Measurements from ENCODE around the gene ABRAXAS1. TPM values are rescaled to one million over a fixed set of nuclear protein-coding genes. Genes with fewer than 3 reads are reported as not detected.

ABRAXAS1 gene
- total RNA-seq, 1 donor from 2014 or later: 25.9 TPM

DNA sequence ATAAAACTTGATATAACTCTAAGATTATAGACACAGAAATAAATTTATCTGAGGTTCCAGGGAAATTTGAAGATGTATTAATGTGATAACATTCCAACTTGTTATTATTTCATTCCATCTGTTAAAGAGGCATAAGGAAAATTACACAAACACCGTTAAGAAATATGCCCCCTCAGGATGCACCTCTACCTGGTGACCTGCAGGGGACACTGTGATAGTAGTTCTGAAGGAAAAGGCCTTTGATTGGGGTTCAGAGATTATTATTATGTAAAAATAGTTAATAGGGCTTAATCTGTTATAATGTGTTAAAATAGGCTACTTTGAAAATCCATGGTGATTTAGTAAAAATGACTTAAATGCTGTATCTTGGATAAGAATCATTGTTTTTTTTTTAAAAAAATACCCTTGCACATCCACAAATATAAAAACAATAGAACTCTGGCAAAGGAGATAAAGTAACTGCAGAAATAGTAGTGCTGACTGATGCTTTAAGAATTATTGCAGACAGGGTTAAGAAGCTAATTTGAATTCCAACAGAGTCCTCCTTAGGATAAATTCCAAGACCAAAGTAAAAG is 6.1 kb upstream of the ABRAXAS1 start:
- no peaks in the 10 kb centered on the region for H3K9me3 Mint-ChIP-seq
- no peak overlapping the region for H3K27ac Mint-ChIP-seq (ENCODE audit: unreplicated experiment)
- DNase-seq (ENCODE audit: low read depth, low spot score): no peak
- no peak overlapping the region for H3K4me3 Mint-ChIP-seq
- H3K4me1 Mint-ChIP-seq: no peaks in the 10 kb centered on the region
- no peaks in the 10 kb centered on the region for H3K27me3 Mint-ChIP-seq (ENCODE audit: low read depth)
- no peaks in the 10 kb centered on the region for H3K36me3 Mint-ChIP-seq (ENCODE audit: low read depth)
- TF ChIP-seq, protein P1, sequence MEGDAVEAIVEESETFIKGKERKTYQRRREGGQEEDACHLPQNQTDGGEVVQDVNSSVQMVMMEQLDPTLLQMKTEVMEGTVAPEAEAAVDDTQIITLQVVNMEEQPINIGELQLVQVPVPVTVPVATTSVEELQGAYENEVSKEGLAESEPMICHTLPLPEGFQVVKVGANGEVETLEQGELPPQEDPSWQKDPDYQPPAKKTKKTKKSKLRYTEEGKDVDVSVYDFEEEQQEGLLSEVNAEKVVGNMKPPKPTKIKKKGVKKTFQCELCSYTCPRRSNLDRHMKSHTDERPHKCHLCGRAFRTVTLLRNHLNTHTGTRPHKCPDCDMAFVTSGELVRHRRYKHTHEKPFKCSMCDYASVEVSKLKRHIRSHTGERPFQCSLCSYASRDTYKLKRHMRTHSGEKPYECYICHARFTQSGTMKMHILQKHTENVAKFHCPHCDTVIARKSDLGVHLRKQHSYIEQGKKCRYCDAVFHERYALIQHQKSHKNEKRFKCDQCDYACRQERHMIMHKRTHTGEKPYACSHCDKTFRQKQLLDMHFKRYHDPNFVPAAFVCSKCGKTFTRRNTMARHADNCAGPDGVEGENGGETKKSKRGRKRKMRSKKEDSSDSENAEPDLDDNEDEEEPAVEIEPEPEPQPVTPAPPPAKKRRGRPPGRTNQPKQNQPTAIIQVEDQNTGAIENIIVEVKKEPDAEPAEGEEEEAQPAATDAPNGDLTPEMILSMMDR (conservative IDR thresholded peaks at IDR 0.05): peak; percentile 81

DNA sequence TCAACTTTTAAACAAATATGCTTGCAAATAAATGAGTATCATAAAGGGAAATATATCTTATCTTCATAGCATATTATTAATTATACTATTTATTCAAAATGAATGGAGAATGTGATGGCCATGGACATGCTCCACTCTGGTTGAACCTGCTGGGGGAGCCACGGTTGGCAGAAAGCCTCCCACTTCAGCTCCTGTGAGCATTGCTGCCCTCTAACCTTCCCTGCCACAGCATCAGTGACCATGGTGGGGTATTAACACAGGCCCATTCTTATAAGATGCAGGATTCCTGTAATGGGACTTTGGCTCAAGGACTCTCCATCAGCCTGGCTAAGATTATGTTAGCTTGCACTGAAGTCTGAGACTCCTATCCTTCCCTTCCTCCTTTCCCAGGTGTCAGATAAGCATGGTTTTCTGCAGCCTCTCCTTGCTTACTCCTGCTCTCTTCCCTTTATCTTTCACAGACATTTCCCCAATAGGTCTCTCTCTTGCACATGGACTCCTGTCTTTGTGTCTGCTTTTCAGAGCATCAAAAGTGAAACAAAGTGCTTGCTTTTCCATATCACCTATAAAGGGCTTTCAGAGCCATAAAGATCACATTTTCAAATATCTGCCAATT is 4.9 kb upstream of the ABRAXAS1 start:
- Mint-ChIP-seq H3K4me1 (peaks cover 5% of the 10 kb centered on the region), H3K4me3 (peak overlapping the region; percentile 57), H3K36me3 (ENCODE audit: low read depth) (no peaks in the 10 kb centered on the region), H3K27me3 (ENCODE audit: low read depth) (no peaks in the 10 kb centered on the region), H3K27ac (ENCODE audit: unreplicated experiment) (no peak overlapping the region), H3K9me3 (no peaks in the 10 kb centered on the region)
- TF ChIP-seq, protein P1 (conservative IDR thresholded peaks at IDR 0.05): no peak
- DNase-seq (ENCODE audit: low read depth, low spot score): no peak

DNA sequence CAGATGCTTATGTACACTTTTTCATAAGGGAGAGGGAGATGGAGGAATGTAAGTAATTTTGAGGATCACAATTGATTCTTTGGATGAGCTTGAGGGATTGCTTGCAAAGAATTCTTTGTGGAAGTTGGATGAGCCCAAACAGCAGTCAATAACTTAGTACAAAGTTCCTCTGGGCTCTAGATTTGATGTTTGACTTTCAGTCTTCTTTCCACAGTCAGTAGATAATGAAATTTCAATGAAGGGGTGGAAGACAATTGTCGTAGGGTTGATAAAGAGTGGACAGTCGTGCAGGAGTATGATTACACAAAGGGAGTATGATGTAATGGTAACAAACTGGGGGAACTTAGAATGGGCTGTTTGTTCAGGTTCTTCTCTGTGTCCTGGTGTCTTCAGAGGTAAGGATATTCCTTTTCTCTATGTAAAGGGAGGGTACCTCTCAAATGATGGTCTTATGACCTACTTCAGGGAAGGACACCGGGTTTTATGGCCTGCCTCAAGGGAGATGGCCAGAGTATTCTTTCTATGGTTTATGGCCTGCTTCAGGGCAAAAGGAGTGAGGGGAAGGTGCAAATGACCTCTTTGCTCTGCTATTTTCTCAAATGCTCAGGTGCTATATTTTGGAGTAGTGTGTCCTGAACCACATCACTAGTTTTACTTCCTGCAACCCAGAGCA is 1.7 kb upstream of the ABRAXAS1 start:
- no peaks in the 10 kb centered on the region for H3K27me3 Mint-ChIP-seq (ENCODE audit: low read depth)
- TF ChIP-seq, protein P1 (conservative IDR thresholded peaks at IDR 0.05): no peak

DNA sequence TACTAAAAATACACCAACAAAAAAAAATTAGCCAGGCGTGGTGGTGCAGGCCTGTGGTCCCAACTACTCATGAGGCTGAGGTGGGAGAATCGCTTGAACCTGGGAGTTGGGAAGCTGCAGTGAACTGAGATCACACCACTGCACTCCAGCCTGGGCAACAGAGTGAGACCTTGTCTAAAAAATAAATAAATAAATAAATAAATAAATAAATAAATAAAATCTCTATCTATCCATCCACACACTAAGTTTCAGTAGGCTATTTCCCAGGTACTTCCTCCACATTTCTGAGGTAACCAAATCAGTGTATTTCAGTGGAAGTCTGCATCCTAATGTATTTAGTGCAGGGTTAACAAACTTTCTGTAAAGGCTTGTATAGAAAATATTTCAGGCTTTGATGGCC is 10.9 kb downstream of the ABRAXAS1 start:
- DNase-seq (ENCODE audit: low read depth, low spot score): no peak
- TF ChIP-seq, protein P1 (conservative IDR thresholded peaks at IDR 0.05): no peak
- no peak overlapping the region for H3K27ac Mint-ChIP-seq (ENCODE audit: unreplicated experiment)
- no peaks in the 10 kb centered on the region for H3K4me1 Mint-ChIP-seq
- no peaks in the 10 kb centered on the region for H3K27me3 Mint-ChIP-seq (ENCODE audit: low read depth)
- peaks cover 6% of the 10 kb centered on the region for H3K36me3 Mint-ChIP-seq (ENCODE audit: low read depth)
- H3K4me3 Mint-ChIP-seq: no peak overlapping the region
- no peaks in the 10 kb centered on the region for H3K9me3 Mint-ChIP-seq

More for the DNA sequence above, 1.7 kb upstream of the ABRAXAS1 start:
- no peaks in the 10 kb centered on the region for H3K36me3 Mint-ChIP-seq (ENCODE audit: low read depth)
- peak overlapping the region; percentile 49 for H3K4me3 Mint-ChIP-seq
- DNase-seq (ENCODE audit: low read depth, low spot score): no peak
- H3K9me3 Mint-ChIP-seq: no peaks in the 10 kb centered on the region
- no peak overlapping the region for H3K27ac Mint-ChIP-seq (ENCODE audit: unreplicated experiment)
- peaks cover 13% of the 10 kb centered on the region for H3K4me1 Mint-ChIP-seq

DNA sequence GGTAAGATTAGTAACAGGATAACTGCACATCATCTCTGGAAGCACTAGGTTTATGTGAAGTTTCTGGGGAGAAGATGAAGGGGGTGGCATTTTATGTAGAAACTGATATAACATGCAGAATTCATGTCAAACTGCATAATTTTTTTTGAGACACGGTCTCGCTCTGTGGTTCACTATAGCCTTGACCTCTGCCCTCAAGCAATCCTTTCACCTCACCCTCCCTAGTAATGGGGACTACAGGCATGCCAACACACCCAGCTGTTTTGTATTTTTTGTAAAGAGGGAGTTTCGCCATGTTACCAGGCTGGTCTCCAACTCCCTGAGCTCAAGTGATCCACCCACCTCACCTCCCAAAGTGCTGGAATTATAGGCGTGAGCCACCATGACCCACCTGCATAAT is 11.5 kb downstream of the ABRAXAS1 start:
- H3K27ac Mint-ChIP-seq (ENCODE audit: unreplicated experiment): no peak overlapping the region
- no peak overlapping the region for H3K4me3 Mint-ChIP-seq
- no peaks in the 10 kb centered on the region for H3K27me3 Mint-ChIP-seq (ENCODE audit: low read depth)
- TF ChIP-seq, protein P1 (conservative IDR thresholded peaks at IDR 0.05): no peak
- DNase-seq (ENCODE audit: low read depth, low spot score): no peak
- peaks cover 9% of the 10 kb centered on the region for H3K36me3 Mint-ChIP-seq (ENCODE audit: low read depth)
- H3K9me3 Mint-ChIP-seq: no peaks in the 10 kb centered on the region
- no peaks in the 10 kb centered on the region for H3K4me1 Mint-ChIP-seq

Measured in neural crest cell (in vitro differentiated cells).